GM19397 (cell line): ENCODE measurements around the gene VAMP2.

Experiments used
- ATAC-seq: cut with Tn5 transposase; IDR thresholded peaks from one replicate; pipeline ENCODE4 v1.9.1; 2021; ENCODE audit warnings: mild to moderate bottlenecking, moderate library complexity; ENCODE audit not compliant: unreplicated experiment

The VAMP2 gene, protein sequence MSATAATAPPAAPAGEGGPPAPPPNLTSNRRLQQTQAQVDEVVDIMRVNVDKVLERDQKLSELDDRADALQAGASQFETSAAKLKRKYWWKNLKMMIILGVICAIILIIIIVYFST

DNA sequence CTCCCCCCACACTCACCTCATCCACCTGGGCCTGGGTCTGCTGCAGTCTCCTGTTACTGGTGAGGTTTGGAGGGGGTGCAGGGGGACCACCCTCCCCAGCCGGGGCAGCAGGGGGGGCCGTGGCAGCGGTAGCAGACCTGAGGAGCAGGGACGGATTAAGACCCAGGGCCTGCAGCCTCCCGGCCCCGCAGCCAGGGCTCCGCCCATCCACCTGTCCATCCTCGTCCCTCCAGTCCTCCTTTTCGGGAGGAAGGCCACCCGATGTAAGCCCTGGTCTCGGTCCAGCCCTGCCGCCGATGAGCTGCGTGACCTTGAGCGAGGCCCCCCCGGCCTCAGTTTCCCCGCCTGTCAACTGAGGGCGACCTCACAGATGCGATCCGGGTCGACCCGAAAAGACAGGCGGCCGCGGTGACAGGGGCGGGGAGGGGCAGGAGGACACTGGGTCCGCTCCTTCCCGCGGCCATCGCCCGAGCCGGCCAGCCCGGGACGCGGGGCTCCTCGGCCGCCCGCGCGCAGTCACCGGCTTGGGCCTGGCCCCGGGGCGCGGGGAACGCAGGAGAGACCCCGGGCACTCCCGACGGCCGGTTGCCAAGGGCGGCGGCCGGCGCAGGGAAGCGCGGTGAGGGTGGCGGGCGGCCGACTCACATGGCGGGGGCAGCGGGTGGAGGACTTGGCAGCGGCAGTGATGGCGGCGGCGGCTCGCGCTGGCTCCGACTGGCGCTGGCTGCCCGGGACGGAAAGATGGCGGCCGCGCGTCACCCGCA lies at the start of gene VAMP2:
Gene VAMP2 (minus strand): TSS at position 716 of the 764 bp plus-strand sequence. CDS start 69 bp downstream, at position 647.
- peak; percentile 55 for ATAC-seq

DNA sequence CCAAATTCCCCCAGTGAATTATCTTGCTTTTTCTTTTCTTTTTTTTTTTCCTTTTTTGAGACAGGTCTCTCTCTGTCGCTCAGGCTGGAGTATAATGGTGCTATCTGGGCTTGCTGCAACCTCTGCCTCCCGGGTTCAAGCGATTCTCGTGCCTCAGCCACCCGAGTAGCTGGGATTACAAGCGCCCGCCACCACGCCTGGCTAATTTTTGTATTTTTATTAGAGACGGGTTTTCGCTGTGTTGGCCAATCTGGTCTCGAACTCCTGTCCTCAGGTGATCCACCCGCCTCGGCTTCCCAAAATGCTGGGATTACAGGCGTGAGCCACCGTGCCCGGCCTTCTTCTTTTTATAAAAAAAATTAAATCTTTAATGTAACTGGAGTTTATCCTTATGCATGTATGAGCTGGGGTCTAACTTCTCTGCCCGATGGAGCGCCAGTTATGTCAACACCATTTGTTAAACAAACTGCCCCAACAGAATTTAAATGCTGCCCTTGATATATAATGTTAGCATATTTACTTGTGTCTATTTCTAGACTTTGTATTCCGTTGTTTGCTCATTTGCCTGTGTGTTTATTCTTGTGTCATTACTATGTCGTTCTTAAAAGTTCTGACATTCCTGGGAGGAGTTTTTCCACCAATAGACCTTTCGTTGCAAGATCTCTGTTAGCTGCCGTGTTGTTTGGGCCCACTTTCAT lies 48.2 kb upstream of the VAMP2 start:
- ATAC-seq: no peak

DNA sequence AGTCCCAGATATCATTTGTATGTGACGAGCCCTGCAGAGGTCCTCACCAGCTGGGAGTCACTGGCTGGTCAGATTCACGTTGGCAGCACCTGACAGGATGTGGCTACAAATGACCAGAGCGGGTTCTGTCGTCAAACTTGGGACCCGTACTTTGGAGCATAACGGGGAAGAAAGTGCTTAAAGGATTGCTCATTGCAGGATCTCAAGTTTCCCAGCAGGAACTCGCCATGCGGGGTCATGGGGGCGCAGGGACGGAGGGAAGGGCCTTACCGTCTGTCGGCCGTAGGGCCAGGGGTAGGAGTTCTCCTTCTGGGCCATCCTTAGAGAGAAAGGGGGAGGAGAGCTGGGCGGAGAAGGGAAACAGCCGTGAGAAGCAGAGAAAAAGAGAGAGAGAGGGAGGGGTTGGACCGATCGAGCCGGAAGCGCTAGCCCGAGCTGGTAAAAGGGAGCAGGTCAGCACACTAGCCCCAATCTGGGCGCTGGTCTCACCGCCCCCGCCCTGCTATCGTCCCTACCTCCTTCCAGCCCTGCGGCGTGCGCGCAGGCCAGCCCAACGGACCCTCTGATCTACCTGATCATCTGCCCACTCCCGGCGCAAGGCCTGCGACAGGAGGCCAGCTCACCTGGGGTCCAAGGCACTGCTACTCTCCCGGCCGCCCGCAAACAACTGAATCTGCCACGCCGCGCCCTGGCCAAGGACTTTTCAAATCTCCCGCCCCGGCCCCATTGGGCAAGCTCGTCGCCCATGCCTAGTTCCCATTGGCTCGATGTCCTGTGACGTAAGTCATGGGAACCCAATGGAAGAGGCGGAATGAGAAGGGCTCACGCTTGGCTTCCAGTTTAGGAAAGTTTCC lies 47.4 kb upstream of the VAMP2 start, which contains the start of gene AURKB:
Gene AURKB (minus strand): TSS at position 669 of the 854 bp plus-strand sequence. CDS start 351 bp downstream, at position 318.
- peak; percentile 71 for ATAC-seq

DNA sequence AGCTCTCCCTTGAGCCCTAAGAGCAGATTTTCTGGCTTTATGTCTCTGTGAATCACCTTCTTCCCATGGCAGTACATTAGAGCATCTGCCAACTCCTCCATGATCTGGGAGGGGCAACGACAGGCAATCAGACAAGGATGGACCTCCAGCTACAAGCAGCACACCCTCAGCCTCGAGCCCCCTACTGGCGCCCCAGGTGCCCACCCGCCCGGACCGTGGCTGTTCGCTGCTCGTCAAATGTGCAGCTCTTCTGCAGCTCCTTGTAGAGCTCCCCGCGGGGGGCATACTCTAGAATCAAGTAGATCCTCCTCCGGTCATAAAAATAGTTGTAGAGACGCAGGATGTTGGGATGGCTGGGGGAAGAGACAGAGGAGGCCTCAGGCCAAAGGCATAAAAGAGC lies 43.8 kb upstream of the VAMP2 start:
- ATAC-seq: no peak

DNA sequence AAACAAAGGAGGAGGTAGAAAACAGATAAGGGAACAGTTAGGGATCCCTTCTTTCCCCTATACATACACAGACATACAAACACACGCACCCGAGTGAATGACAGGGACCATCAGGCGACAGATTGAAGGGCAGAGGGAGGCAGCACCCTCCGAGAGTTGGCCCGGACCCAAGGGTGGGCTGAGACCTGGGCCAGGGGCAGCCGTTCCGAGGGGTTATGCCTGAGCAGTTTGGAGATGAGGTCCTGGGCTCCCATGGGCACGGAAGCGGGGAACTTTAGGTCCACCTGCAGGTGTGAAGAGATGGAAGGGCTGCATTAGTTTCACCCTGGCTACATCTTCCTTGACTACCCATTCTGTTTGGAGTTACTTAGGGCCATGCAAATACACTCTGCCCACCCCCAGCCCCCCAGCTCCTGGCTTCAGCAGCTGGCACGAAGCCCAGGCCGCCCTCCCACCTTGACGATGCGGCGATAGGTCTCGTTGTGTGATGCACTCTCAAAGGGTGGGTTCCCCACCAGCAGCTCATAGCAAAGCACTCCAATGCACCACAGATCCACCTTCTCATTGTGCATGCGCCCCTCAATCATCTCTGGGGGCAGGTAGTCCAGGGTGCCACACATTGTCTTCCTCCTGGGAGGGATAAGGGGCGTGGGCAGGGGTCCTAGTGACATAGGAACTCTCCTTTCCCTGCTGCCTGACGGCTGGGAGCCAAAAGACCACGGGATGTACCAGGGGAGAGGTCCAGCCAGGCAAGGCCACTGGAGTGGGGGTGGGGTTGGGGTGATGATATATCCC lies 42.2 kb upstream of the VAMP2 start:
- ATAC-seq: no peak

DNA sequence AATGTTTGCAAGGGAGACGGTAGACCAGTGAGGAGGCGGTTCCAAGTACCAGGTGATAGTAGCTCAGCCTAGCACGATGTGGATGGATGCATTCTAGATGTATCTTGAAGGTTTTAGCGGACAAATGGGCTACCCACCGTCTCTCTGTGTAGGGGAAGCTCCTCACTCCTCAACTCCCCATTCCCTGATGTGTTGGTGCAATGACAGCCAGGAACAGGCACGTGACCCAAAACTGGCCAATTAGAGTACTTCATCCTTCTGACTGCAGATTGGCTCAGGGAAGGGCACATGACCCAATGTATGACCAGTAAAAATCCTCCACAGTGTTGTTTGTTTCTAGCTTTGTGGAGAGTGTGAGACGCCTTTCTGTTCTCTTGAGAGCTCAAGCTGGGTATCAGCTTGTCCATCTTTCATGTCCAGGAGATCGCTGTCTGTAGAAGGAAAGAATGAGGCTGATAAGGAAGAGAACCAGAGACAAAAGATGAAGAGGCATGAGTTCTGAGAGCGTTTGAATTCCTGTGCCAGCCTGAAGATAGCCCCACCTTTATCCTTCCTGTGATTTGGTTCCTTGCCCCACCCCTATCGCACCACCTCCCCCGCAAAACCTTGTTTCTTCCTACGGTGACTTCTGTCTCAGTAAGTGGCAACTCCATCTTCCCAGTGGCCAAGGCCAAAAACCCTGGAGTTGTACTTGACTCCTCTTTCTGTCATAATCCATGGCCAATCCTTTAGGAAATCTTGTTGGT lies 29.5 kb upstream of the VAMP2 start:
- no peak for ATAC-seq

DNA sequence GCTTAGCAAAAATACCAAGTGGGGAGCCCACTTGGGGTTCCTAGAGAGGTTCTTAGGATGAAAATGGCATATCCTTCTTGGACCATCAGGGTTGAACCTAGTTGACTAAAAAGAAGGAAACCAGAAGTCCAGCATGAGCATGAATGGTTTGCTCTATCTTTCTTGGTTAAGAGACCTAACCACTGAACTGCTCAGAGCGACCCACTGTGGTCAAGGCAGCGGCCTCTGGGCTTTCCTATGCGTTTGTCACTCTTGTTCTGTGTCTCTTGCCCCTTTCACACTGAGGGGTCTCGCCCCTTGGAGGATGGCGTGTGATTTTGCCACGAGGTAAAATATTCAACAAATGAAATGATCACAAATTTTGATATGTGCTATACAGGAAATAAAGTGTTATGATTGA lies 27.8 kb upstream of the VAMP2 start:
- no peak for ATAC-seq

DNA sequence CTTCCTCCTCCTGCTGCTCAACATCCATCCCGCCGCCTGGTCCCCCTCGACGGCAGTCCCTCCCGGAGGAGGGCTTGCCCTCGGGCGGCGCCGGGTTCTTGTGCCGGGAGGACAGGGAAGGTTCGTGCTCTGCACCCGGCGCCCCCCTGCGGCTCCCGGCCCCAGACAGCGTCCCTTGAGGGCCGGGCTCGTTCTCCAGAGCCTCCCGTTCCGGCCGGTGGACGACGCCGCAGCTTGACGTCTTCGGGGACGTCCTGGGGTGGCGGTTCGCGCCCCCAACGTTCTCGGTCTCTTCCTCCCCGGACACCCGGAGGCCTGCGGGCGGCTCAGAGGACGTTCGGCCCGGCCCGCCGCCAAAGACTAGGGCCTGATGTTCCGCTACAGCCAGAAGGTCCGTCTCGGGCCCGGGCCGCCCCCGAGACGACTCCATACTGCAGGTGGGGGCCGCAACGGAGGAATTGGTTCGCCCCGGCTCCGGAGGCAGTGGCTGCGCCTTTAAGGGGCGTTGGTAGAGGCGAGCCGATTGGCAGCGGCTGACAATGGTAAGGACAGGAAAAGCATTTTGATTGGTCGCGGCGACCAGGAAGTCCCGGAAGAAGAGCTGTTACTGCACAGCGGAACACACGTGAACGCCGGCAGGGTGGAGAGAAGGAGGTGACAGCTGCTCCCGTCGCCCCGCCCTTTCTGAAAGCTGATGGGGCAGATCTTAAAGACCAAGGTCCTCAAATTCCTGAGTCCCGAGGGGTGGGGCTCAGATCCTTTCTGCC lies 27.1 kb upstream of the VAMP2 start, which contains the start of gene BORCS6:
Gene BORCS6 (minus strand): TSS at position 470 of the 767 bp plus-strand sequence. CDS start 40 bp downstream, at position 430.
- ATAC-seq: peak; percentile 48

DNA sequence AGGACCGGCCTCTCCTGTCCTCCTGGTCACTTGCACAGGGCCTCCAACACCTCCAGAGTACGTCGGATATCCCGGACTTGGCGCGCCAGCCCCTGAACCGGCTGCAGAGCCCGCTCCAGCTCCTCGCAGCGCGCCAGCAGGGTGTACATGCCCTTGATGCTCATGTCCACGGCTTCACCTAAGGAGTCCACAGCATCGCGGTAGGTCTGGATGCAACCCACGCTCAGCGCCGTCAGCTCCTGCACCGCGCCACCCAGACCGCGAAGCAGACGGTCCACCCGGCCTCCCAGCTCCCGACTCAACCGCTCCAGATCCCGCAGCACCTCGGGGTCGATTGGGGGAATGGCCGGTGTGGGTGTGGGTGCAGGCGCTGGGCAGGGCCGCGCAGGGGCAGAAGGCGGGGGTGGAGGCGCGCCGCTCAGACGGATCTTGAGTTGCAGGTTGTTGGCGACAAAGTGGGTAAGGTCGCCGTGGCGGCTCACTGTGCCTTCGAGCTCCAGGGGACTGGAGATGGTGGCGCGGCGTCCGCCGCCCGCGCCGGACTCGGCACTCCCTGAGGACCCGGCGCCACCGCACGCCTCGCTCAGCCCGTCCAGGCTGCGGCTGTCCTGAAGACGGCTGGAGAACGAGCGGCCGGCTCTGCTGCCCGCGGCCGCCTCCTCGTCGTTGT lies 26.4 kb upstream of the VAMP2 start:
- ATAC-seq: peak; percentile 3

DNA sequence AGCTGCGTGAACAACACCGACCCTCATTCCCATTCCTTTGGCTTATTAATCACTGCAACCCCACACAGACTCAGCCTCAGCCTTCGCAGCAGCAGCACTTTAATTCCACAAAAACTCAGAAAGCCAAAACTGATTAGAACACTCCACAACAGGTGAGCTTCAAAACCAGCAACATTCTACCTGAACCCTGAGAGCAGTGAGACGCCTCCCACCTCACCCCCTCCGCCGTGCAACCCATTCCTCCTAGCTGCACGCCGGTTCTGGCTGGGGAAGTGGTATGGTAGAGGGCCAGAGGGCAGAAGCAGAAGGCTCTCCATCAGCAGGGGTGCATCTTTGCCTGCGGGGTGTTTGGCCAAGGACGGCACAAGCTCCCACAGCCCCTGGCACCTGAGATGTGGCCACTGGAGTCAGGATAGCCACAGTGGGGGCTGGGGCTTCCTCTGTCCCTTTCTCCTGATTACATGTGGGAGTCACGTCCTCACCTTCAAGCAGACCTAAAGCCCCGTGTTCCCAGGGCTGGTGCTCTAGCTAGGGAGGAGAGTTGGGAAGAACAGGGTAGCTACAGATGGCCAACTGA lies 25.6 kb upstream of the VAMP2 start:
- ATAC-seq: no peak

DNA sequence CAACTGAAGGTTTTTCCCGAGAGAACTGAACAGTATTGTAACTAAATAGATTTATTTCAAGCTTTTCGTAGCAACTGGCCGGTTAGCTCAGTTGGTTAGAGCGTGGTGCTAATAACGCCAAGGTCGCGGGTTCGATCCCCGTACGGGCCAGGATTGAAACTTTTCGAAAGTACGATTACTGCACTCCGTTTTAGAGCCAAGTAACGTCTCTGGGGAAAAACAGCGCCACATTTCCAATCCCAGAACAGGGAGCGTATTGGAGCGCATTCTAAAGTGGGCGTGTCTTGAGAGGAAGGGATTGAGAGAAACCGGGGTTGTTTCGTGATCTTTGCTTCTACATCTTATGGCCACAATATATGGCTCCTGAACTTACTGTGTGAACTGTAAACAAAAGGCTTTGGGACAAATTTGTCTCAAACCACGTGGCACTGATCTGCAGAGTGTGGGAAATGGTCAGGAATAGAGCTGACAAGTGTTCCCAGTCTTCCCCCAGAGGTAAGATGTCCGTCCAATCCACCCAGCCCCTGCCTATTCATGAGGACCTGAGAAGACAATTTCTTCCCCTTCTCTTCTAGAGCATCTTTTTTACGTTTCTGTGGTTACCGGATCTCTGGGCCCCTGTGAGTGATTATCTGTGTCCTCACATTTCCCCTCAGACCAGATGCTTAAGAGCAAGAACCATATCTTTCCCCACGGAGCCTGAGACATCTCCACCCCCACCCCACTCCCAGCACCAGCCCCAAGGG lies 24.9 kb upstream of the VAMP2 start:
- ATAC-seq: no peak

DNA sequence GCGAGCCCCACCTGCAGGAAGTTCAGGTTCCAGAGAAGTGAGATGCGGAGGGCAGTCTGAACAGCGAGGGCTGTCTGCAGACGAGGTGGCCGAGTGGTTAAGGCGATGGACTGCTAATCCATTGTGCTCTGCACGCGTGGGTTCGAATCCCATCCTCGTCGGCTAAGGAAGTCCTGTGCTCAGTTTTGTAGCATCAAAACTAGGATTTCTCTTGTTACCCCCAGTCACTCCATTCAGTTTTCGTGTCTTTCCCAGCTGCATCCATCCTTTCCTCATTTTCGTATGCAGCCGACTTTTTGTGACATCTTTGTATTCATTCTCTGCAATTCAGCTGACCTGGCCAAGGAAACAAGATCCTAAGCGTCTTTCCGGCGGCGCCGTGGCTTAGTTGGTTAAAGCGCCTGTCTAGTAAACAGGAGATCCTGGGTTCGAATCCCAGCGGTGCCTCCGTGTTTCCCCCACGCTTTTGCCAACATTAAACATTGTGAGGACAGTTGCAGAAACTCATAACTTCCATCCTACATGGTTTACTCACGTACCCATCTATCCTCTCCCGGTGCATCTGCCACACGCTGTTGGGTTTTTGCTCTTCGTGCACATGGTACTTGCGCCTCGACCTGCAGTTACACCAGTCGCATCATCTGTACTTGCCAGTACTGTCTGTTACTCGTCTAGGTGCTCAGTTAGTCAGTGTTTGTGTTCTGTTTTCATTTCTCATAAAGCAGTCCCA lies 24.2 kb upstream of the VAMP2 start:
- ATAC-seq: no peak

DNA sequence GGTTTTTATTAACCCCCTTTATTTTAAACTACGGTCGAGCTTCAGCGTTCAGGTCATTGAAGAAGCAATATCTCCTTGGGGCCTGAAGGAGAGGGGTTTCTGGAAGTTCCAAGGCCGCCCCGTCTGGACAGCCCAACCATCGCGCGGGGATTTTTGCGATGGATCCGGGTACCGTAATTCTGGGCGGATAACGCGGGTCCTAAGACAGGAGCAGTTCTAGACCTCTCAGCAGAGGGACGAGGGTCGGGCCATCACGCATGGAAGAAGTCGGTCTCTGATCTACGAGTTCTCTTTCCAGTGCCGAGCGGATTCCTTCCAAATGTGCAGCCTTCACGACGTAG lies 23.7 kb upstream of the VAMP2 start:
- ATAC-seq: no peak

DNA sequence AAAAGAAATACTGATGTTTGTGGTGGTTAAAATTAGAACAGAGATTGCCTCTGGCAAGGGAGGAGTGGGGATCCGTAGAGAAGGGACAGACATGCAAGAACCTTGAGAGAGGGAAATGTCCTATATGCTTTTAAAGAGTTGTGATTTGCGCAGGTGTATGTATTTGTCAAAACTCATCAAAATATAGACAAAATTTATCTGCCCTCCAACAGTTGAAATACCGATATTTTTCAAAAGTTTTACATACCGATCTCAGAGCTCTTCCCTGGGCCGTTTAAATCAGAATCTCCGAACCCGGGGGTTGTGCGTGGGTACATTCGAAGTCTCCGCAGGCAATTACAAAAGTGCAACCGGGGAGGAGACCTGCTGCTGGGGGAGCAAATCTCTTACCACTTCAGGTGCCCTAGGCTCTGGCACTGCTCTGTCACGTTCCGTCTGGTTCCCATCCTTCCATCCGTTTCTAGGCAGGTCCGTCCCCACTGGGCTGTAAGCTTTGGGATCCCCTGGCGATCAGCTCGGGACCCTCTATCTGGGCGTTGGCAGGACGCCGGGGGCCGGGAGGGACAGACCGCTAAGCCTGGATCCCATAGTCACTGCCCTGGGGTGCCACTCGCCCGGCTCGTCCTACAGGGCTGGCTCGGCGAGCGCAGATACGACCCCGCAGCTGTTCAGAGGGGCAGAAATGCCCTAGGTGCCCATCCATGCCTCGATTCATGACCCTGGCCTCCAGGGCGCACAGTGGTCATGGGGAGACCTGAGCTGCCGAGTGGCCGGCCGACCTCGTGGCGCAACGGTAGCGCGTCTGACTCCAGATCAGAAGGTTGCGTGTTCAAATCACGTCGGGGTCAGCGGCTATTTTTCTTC lies 23.1 kb upstream of the VAMP2 start:
- ATAC-seq: no peak

DNA sequence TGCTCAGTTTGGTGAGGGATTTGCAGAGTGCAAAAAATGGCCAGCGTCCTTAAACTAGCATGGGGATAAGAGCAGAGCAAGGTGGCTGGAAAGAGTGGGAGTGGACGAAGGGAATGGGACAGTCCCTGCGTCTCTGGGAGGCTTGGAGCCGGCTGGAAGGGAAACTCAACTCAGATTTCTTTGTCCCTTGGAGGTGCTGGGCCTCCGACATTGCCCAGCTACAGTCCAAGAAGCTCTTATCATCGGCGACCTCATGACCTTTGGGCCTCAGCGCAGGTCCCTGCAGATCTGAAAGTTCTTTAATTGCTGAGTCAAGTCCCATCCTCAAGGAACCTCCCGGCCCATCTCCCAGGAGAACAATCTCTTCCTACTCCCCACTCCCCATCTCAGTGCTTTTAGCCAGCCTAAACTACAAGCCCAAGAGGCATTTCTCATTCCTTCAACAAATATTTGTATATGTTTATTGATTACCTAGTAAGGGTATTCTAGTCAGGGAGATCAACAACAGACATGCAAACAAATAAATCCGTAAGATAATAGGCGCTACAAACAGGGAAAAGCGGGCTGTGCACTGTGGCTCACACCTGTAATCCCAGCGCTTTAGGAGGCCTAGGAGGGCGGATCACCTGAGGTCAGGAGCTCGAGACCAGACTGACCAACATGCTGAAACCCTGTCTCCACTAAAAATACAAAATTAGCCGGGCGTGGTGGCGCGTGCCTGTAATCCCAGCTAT lies 14.4 kb upstream of the VAMP2 start:
- no peak for ATAC-seq
